Activated effector memory CD4-positive, alpha-beta T cell treated with Interleukin-2 at 50 U/mL for 16 hours (primary cell): ENCODE results near the gene MEA1.
A peak's percentile ranks its signal among the peaks of the same experiment; 100 is the strongest.
"Not testable (repeated sequence)": the region's sequence is repeated elsewhere in the genome, so short reads cannot be mapped to it uniquely, and the experiment has no call there.

ENCODE experiments used
- DNase-seq: peaks from one replicate; pipeline ENCODE4 v3.0.0-alpha.2; 2020

The MEA1 gene

DNA sequence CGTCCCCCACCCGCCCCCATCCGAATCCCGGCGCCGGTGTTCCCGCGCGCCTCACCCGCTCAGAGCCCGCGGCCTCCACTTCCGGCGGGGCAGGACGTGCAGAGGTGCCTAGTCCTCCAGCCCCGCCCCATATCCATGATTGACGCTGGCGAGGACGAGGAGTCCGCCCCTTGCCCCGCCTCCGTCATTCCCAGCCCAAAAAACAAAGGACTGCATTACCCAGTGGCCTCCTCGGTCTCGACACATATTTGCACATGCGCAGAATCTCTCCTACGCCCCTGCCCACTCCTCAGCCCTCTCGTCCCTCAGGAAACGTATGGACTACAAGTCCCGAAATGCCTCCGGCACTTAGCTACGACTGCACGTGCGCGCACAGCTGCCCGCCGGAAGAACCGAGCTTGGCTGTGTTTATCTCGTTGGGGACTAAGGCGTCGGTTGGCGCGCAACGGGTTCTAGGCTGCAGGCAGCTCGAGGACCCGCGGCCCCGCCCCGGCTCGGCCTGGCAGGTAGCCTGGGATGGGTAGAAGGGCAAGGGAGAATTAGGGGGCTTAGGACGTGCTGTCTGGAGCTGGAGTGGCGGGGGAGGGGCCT is at the start of gene MEA1, which contains the start of gene KLHDC3:
Gene MEA1 (minus strand): TSS at position 104 of the 591 bp plus-strand sequence. CDS start 133 bp downstream, outside the sequence.
Gene KLHDC3 (plus strand): TSS at position 407 of the 591 bp plus-strand sequence. CDS start 2,944 bp downstream, outside the sequence.
- DNase-seq = peak; percentile 99

- no peak for DNase-seq
These were observed 49.1 kb upstream of the MEA1 start for GRCh38 chr6:43062818-43063217.

- DNase-seq = no peak
These were observed 48.1 kb upstream of the MEA1 start for GRCh38 chr6:43061861-43062260.

- no peak for DNase-seq
These were observed 47.2 kb upstream of the MEA1 start for GRCh38 chr6:43060755-43061633.

- DNase-seq = no peak
These were observed 46.4 kb upstream of the MEA1 start for GRCh38 chr6:43060034-43060754.

GRCh38 chr6:43059168-43060033 is 45.7 kb upstream of the MEA1 start, which contains the start of the genes KLC4 and MRPL2:
Gene KLC4, plus strand, starts transcription at chr6:43059631. Its CDS starts 1,705 bp downstream, at chr6:43061336.
Gene MRPL2, minus strand, starts transcription at chr6:43059434. Its CDS starts 53 bp downstream, at chr6:43059381.
- peak; percentile 96 for DNase-seq

DNA sequence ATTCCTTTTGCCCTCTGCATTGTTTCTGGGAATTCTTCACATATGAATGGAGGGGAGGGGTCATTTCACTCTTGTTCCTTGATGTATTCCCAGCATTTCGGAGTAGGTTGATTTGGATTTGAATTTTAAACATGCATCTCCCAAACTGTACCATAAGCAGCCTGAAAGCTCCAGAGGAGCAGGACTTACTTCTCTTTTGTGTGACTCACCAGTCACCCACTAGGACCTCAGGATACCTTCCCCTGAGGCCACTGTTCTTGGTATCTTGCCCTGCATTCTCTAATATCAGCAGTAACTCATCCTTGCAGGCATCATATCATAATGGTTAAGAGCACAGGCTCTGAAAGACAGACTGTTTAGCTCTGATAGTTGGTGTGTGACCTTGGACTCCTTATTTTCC is 44.8 kb upstream of the MEA1 start:
- no peak for DNase-seq

GRCh38 chr6:43055966-43056365 is 42.2 kb upstream of the MEA1 start:
- DNase-seq = no peak

DNA sequence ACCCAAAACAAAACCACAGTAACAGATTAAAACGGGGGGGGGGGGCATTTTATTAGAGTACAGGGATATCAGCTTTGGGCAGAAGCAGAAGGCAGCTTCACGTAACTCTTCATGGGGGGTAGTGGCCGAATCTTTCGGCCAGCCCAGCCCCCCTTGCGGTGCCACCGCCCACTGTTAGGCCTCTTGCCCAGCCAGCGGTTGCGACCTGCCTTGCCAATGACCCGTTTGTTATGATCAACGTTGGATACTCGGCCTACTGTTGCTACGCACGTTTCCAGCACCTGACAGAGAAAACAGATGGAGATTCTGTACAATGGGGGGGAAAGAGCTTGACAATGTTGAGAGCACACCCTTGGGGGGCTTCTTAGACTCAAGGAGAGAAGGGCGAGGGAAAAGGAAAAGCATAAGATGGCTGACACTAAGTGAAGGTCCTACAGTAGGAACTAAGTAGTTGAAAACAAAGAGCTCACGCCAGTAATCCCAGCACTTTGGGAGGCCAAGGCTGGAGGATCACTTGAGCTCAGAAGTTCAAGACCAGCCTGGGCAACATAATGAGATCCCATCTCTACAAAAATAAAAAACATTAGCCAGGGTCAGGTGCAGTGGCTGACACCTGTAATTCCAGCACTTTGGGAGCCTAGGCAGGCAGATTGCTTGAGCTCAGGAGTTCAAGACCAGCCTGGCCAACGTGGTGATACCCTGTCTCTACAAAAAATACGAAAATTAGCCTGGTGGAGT is 40.6 kb upstream of the MEA1 start:
- no peak for DNase-seq

GRCh38 chr6:43053545-43054205 is 39.9 kb upstream of the MEA1 start, which contains the start of gene CUL7:
Gene CUL7, minus strand, starts transcription at chr6:43053851. Its CDS starts 1,063 bp downstream, at chr6:43052788.
- peak; percentile 90 for DNase-seq

DNA sequence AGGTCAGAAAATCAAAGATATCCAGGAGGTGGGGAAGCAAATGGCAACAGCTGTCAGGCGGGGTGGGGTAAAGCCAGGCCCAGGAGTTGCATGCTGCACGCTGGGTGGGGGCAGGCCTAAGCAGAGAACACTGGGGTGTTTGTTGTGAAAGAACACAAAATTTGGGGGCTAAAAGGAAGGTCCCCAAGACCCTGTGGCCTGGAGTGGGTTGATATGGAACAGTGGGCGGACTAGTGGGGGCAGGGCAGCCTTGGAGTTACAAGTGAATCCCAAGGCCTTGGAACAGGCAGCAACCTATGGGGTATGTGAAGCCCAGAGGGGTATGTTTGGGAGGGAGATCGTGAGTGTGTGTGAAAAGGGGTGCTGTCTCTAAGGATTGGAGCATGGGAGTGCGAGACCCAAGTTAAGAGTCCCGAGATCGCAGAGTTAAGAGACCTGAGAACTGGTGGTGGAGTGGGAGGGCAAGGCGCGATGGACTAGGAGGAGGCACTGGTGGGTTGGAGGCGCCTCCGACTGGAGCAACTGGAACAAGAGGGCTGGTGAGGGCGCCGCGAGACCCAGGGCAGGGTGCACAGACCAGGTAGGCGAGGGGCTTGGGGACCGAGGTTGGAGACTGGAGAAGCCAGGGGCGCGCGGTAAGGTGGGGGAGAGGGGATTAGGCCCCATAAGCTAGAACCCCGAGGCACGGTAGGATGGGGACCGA is 39.2 kb upstream of the MEA1 start:
- DNase-seq = no peak

DNA sequence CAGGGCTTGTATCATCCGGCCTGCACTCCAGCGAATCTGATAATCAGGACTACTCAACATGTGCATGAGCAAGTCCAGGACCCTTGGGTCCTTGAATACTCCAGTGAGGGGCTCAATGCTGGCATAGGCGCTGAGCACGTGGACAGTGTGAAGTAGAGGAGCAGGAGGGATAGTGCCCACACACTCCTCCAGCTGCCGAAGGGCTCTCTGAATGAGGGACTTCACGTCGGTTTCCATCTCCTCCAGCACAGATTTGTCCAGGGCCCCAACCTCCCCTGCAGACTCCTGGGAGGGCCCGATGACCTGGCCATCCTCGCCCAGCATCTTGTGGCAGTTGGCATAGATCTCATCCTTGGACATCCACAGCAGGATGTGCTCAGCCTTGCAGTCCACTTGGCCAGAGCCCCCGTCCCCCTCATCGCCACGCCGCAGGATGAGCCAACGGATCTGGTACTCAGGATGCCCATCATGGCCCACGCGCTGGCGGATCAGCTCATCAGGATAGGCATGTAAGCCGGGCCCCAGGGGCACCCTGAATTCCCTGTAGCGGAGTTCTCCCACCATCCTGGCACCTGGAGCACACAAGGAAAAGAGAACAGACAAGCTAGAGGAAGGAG is 38.6 kb upstream of the MEA1 start:
- no peak for DNase-seq

- DNase-seq = no peak
These were observed 37.2 kb upstream of the MEA1 start for GRCh38 chr6:43050981-43051380.

DNA sequence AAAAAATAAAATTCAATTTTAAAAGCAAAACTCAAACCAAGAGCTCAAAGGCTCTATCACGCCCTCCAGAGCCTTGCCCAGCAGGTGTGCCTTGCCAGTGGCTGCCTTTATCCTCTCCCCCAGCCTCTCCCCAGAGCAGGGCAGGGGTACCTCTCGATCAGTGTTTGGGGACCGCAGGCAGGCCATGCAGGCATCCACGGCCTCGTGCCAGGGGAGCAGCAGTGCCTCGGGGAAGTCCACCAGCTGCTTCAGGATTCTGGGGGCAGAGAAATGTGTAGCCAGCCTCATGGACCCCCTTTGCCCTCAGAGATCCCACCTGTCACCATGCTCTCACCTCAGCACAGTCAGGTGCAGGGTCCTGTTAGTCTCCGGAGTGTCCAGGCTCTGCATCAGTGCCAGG is 34.3 kb upstream of the MEA1 start:
- no peak for DNase-seq

DNA sequence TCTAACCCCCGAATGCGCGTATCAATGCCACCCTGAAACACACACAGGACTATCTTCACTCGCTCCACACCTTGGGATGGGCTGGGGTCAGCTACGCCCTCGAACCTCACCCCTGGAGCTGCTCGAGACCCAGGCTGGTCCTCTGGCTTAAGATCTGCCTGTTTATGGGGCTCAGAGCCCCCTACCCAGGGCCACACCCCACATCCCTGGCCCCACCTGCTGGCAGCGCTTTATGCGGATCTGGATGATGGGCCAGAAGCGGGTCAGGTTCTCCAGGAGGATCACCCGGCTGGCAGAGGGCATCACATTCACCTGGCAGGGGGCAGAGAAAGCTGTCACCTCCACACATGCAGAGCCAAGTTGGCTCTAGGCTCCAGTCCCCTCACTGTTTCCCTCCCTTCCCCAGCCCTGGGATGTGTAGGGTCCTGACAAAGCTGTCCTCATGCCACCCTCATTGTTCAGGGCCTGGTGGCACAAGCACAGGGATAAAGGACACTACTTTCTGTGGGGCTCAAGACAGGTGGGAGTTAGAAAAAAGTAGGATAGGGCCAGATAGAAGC is 31.7 kb upstream of the MEA1 start:
- DNase-seq = no peak

DNA sequence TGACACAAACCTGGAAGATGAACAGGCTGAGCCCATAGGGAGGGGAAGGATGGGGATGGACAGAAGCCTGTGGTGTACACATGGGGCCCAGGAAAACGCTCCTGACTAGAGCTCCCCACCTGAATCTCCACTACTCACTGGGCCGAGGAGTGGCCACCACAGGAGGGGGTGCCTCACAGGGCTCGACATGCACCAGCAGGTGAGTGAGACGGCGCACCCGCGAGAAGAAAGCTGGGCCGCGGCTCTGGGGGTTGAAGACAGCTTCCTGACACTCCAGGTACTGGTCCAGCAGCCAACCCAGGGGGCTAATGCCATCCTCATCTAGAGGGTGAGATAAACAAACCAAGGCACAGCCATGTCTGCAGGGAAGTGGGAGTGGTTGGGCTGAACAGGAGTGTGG is 29.6 kb upstream of the MEA1 start:
- no peak for DNase-seq

- not testable (repeated sequence) for DNase-seq
These were observed 27.7 kb upstream of the MEA1 start for GRCh38 chr6:43041475-43041874.

DNA sequence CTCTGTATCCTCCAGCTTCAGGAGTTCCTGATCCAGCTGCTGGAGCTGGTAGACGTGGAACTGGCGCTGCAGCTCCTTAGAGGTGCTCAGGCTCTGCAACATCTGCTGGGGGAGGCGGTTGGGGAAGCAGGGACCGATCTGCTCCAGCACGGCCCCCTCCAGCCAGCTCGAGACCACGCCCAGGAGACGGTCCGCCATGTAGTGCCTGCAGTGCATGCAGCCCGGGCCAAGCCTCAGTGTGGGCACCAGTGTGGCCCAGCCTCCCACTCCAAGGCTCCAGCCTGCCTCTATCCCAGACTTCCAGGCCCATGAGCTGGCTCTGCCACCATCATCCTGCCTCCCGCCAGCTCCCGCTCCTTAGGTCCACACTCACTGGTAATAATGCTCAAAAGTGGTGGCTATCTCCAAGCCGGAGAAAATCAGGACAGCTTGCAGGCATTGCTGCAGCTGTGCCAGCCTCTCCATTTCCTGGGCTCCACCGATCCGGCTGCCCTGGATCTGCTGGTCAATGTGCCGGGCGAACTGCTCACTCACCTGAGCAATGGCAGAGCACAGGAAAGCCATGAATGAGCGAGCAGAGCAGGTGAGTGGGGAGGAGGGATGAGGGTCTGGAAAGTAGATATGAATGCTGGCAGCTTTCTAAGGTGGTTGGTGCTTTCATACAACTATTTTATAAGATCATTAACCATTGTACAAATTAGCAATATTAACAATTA is 27.0 kb upstream of the MEA1 start:
- DNase-seq = no peak

DNA sequence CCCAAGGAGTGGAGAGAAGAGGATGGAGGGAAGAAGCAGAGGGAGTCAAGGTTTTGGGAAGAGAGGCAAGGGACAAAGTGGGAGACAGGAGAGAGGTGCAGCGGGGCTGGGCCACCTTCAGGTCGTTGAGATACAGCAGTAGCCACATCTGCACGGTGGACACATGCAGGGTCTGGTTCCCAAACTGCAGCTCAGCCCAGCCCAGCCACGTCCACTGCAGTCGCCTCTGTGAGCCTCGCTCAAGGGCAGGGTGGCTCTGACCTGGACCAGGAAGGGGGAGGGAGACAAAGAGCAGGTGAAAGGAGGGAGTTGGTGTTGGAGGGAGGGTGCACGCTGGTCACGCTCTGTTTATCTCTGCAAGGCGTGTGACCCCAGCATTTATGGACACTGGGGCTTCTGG is 25.0 kb upstream of the MEA1 start:
- no peak for DNase-seq
